ENCODE results near the gene PWWP2A.
A peak's percentile ranks its signal among the peaks of the same experiment; 100 is the strongest.
"Not testable (repeated sequence)": the region's sequence is repeated elsewhere in the genome, so short reads cannot be mapped to it uniquely, and the experiment has no call there.

The PWWP2A gene

GRCh38 chr5:160119142-160119904, at the start of gene PWWP2A:
PWWP2A (minus strand) TSS chr5:160119450; CDS start chr5:160119388, 62 bp downstream.
- peak; percentile 97 for DNase-seq

- no peak for DNase-seq
Observed at GRCh38 chr5:160167624-160168165, 48.4 kb upstream of the PWWP2A start.

- no peak for DNase-seq
Observed at GRCh38 chr5:160166973-160167623, 47.8 kb upstream of the PWWP2A start.

GRCh38 chr5:160166069-160166972, 47.1 kb upstream of the PWWP2A start:
- no peak for DNase-seq

GRCh38 chr5:160165137-160166068, 46.2 kb upstream of the PWWP2A start:
- DNase-seq, result peak; percentile 91

- no peak for DNase-seq
Observed at GRCh38 chr5:160162910-160163309, 43.7 kb upstream of the PWWP2A start.

GRCh38 chr5:160161626-160162025, 42.4 kb upstream of the PWWP2A start:
- DNase-seq, result no peak

- not testable (repeated sequence) for DNase-seq
Observed at GRCh38 chr5:160160875-160161274, 41.6 kb upstream of the PWWP2A start.

- peak; percentile 57 for DNase-seq
Observed at GRCh38 chr5:160159991-160160792, 40.9 kb upstream of the PWWP2A start.

GRCh38 chr5:160158087-160158486, 38.8 kb upstream of the PWWP2A start:
- DNase-seq, result no peak

GRCh38 chr5:160155017-160155750, 35.9 kb upstream of the PWWP2A start:
- DNase-seq, result no peak

GRCh38 chr5:160152901-160153300, 33.7 kb upstream of the PWWP2A start:
- no peak for DNase-seq

GRCh38 chr5:160152287-160152686, 33.0 kb upstream of the PWWP2A start:
- DNase-seq, result no peak

GRCh38 chr5:160151017-160151416, 31.8 kb upstream of the PWWP2A start:
- DNase-seq, result no peak

GRCh38 chr5:160150381-160150780, 31.1 kb upstream of the PWWP2A start:
- DNase-seq, result no peak

- not testable (repeated sequence) for DNase-seq
Observed at GRCh38 chr5:160144436-160144835, 25.2 kb upstream of the PWWP2A start.

- no peak for DNase-seq
Observed at GRCh38 chr5:160134332-160134731, 15.1 kb upstream of the PWWP2A start.

GRCh38 chr5:160133918-160134304, 14.7 kb upstream of the PWWP2A start:
- no peak for DNase-seq

- DNase-seq, result peak; percentile 85
Observed at GRCh38 chr5:160133071-160133917, 14.0 kb upstream of the PWWP2A start.

Measured in retina (tissue), 1 donor.